ENCODE data around the gene MMP12.

MMP12 gene

GRCh38 chr11:102850973-102851745 lies 23.6 kb downstream of the MMP12 start:
- DNase-seq (ENCODE audit: low read depth) = no peak

GRCh38 chr11:102849311-102849710 lies 25.5 kb downstream of the MMP12 start:
- DNase-seq (ENCODE audit: low read depth) = no peak

GRCh38 chr11:102846292-102846691 lies 28.5 kb downstream of the MMP12 start:
- no peak for DNase-seq (ENCODE audit: low read depth)

GRCh38 chr11:102843489-102843888 lies 31.3 kb downstream of the MMP12 start, which contains the start of gene MMP3:
MMP3 (minus strand) TSS chr11:102843609; CDS start chr11:102843546, 63 bp downstream.
- no peak for DNase-seq (ENCODE audit: low read depth)

- DNase-seq (ENCODE audit: low read depth) = no peak
Observed at GRCh38 chr11:102842930-102843329, 31.9 kb downstream of the MMP12 start.

GRCh38 chr11:102840018-102840417 lies 34.8 kb downstream of the MMP12 start:
- no peak for DNase-seq (ENCODE audit: low read depth)

- DNase-seq (ENCODE audit: low read depth) = no peak
Observed at GRCh38 chr11:102837646-102838045, 37.1 kb downstream of the MMP12 start.

GRCh38 chr11:102837156-102837555 lies 37.6 kb downstream of the MMP12 start:
- no peak for DNase-seq (ENCODE audit: low read depth)

GRCh38 chr11:102836290-102836875 lies 38.4 kb downstream of the MMP12 start:
- DNase-seq (ENCODE audit: low read depth) = no peak

- no peak for DNase-seq (ENCODE audit: low read depth)
Observed at GRCh38 chr11:102833731-102834130, 41.1 kb downstream of the MMP12 start.

- no peak for DNase-seq (ENCODE audit: low read depth)
Observed at GRCh38 chr11:102832612-102833011, 42.2 kb downstream of the MMP12 start.

- no peak for DNase-seq (ENCODE audit: low read depth)
Observed at GRCh38 chr11:102831489-102832440, 43.0 kb downstream of the MMP12 start.

- DNase-seq (ENCODE audit: low read depth) = no peak
Observed at GRCh38 chr11:102831128-102831488, 43.7 kb downstream of the MMP12 start.

- DNase-seq (ENCODE audit: low read depth) = no peak
Observed at GRCh38 chr11:102830001-102830727, 44.6 kb downstream of the MMP12 start.

- no peak for DNase-seq (ENCODE audit: low read depth)
Observed at GRCh38 chr11:102829316-102830000, 45.3 kb downstream of the MMP12 start.

- no peak for DNase-seq (ENCODE audit: low read depth)
Observed at GRCh38 chr11:102824556-102824955, 50.2 kb downstream of the MMP12 start.

GRCh38 chr11:102819491-102819890 lies 55.3 kb downstream of the MMP12 start:
- no peak for DNase-seq (ENCODE audit: low read depth)

GRCh38 chr11:102813484-102813883 lies 61.3 kb downstream of the MMP12 start:
- no peak for DNase-seq (ENCODE audit: low read depth)
